GM21717 (cell line): ENCODE measurements around the gene PHF19.

Experiments used
- ATAC-seq: cut with Tn5 transposase; IDR thresholded peaks from one replicate; pipeline ENCODE4 v1.9.1; 2021; ENCODE audit warnings: mild to moderate bottlenecking, moderate library complexity; ENCODE audit not compliant: unreplicated experiment

PHF19 gene

GRCh38 chr9:120818595-120818994, 58.4 kb downstream of the PHF19 start:
- no peak for ATAC-seq

- no peak for ATAC-seq
Measured at GRCh38 chr9:120815075-120815474, 61.9 kb downstream of the PHF19 start.

- ATAC-seq: no peak
Measured at GRCh38 chr9:120808931-120809330, 68.1 kb downstream of the PHF19 start.

GRCh38 chr9:120807607-120808379, 69.2 kb downstream of the PHF19 start:
- ATAC-seq: no peak
